ENCODE data around the gene CCT8.

GRCh38 chr21:29007810-29008209 lies 65.6 kb downstream of the CCT8 start:
- TF ChIP-seq CTCF (conservative IDR thresholded peaks at IDR 0.05; ENCODE audit: low read depth, low read length) (no peak), EZH2phosphoT487 (IDR thresholded peaks at IDR 0.05; ENCODE audit: borderline replicate concordance, low read length) (no peak), EZH2 (IDR thresholded peaks at IDR 0.05; ENCODE audit: low read length, unreplicated experiment) (no peak)
